ENCODE results near the gene HDAC4.

DNA sequence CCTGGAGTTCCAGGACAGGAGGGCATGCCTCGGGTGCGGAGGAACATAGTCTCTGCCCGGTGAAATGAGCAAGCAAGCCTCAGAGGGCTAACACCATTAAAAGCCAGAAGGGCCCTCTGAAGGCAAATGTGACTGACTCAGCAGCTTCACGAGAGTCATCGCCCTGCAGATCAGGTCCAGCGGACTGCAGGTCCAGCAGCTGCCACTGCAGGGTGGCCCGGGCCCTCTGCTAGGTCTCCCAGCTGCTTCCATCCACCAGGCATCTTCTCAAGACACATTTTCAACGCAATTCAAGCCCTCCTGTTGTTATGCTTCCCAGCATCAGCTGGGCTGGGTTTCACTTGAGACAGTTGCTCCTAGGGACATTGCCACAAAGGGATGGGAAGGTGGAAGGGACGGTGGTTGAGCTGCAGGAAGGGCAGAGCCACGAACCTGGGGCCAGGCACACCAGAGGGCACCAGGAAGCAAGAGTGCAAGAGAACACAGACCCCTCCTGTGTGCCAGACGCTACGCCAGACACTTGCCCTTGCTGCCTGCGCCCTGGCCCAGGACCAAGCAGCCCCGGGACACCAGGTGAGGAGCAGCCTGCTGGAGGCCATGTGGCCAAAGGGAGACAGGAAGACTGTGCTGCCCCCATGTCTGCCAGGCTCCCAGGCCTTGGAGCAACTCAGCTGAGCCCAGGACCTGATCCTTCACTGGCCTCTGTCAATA is 173.0 kb downstream of the HDAC4 start:
- TF ChIP-seq, protein P1, sequence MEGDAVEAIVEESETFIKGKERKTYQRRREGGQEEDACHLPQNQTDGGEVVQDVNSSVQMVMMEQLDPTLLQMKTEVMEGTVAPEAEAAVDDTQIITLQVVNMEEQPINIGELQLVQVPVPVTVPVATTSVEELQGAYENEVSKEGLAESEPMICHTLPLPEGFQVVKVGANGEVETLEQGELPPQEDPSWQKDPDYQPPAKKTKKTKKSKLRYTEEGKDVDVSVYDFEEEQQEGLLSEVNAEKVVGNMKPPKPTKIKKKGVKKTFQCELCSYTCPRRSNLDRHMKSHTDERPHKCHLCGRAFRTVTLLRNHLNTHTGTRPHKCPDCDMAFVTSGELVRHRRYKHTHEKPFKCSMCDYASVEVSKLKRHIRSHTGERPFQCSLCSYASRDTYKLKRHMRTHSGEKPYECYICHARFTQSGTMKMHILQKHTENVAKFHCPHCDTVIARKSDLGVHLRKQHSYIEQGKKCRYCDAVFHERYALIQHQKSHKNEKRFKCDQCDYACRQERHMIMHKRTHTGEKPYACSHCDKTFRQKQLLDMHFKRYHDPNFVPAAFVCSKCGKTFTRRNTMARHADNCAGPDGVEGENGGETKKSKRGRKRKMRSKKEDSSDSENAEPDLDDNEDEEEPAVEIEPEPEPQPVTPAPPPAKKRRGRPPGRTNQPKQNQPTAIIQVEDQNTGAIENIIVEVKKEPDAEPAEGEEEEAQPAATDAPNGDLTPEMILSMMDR (IDR thresholded peaks at IDR 0.05), result no peak
- no peak for TF ChIP-seq ZFX (IDR thresholded peaks at IDR 0.05; ENCODE audit: borderline replicate concordance)

Measured in 22Rv1 (cell line).